D721Med (cell line): ENCODE measurements around the gene AUTS2.

ENCODE experiments used
- DNase-seq: peaks from one replicate; pipeline ENCODE4 v3.0.0; 2011; ENCODE audit warnings: low spot score; ENCODE audit not compliant: insufficient read length
- FAIRE-seq: peaks from 2 replicates; lab custom pipeline; 2011; peaks lifted over from hg19 to GRCh38; lab: Jason Lieb, UNC
- TF ChIP-seq, protein P1 (sequence below): IDR thresholded peaks from 2 replicates; pipeline ENCODE4 v1.5.1; 2012; ENCODE audit warnings: mild to moderate bottlenecking, control low read depth; ENCODE audit not compliant: insufficient read depth; ENCODE audit errors: missing control alignments

The AUTS2 gene

DNA sequence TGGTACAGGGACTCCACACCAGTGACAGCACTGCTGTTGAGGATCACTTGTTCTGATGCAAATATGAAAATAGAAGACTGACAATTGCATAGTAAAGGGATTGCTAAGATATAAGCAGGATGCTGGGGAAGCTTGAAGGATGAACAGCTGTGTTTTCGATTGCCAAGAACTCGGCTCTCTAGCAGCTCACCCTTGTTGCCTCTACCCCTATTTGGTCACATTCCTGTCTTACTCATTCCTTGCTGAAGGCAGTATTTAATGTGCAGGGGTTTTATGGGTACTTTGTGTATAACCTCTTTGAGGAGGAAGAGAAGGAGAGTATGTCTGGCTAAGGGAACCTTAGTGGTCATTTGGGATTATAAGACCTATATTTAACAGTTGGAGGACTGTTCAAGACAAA, 218.8 kb downstream of the AUTS2 start:
- FAIRE-seq, result no peak
- TF ChIP-seq, protein P1, sequence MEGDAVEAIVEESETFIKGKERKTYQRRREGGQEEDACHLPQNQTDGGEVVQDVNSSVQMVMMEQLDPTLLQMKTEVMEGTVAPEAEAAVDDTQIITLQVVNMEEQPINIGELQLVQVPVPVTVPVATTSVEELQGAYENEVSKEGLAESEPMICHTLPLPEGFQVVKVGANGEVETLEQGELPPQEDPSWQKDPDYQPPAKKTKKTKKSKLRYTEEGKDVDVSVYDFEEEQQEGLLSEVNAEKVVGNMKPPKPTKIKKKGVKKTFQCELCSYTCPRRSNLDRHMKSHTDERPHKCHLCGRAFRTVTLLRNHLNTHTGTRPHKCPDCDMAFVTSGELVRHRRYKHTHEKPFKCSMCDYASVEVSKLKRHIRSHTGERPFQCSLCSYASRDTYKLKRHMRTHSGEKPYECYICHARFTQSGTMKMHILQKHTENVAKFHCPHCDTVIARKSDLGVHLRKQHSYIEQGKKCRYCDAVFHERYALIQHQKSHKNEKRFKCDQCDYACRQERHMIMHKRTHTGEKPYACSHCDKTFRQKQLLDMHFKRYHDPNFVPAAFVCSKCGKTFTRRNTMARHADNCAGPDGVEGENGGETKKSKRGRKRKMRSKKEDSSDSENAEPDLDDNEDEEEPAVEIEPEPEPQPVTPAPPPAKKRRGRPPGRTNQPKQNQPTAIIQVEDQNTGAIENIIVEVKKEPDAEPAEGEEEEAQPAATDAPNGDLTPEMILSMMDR, result no peak
- no peak for DNase-seq

DNA sequence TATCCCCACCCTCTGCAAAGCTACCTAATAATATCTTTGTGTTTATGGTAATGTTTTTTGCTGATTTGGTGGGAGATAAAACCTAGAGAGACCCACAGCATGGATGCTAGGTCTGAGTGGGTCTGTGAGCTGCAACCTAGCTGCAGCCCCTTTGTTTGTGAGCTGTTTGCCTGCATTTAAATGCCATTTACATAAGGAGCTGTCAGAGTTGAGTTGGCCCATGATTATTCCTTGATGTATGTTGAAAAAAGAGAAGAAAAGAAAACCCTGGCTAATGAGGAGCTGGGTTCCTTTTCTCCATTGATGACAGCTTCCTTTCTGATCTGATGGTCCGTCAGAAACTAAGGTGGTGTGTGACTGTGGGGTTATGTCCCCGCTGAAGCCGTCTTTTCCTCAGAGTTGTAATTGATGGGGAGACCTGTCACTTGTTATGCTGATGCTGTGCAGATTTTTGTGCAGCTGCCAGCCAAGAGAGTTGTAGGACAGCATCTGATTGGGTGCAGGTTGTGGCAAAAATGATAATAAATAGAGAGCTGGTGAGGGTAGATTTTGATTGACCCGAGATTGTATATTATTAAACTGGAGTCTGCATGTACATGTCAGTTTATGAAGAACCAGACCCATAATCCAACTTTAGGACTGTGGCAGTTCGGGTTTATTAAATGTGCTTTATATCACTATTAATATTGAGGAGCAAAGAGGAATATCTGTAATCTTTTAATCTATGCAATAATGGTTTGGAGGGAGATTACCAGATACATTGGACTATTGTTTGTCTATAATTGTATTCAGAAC, 219.8 kb downstream of the AUTS2 start:
- DNase-seq (no peak), FAIRE-seq (no peak)
- TF ChIP-seq, protein P1, result no peak

DNA sequence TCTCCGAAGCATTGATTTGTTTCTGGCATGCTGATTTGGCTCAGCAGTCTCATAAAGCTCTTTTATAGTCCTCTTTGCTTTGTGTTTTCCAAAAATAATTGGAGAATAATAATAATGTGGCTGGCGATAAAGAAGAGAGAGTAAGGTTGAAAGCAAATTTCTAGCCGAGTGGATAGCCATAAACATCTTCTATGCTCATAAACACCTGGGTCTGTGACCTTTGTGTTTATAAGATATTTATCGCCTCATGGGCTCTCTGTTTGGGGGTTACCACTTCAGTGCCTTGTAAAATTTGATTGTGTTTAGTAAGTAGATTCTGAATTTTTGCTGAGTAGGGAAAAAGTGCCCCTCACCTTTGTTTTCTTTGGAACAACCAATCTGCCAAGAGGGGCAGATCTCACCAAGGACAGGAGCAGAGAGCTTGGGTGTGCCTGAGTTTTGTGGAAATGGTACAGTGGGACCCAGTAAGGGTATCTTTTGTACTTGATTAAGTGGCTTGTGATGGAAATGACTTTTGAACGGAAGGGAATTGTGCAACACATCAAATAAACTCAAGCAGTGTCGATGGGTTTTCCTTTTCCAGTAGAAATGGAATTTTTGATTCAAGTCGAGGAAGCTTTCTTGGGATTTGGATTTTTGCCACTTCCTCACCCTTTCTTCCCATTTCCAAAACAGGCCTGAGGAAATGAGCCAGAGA, 220.5 kb downstream of the AUTS2 start:
- FAIRE-seq (no peak), DNase-seq (no peak)
- TF ChIP-seq, protein P1, result no peak

DNA sequence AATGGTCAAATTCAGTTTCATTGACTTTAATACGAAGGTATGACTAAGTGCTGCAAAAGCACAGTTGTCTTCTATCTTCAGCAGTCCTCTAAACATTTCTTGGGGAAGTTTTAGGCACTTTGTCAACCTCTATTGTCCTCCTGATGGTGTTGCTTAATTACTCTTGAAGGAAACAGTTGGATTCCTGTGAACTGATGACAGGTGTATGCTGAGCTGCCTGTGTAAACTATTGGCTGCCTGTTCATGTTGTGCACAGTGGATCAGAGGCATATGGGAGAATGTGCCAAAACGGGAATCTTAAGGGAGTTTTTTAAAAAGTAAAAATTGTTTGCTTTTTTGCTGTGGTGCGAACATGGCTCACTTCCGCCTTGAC, 221.0 kb downstream of the AUTS2 start:
- TF ChIP-seq, protein P1, result no peak
- FAIRE-seq (no peak), DNase-seq (no peak)

DNA sequence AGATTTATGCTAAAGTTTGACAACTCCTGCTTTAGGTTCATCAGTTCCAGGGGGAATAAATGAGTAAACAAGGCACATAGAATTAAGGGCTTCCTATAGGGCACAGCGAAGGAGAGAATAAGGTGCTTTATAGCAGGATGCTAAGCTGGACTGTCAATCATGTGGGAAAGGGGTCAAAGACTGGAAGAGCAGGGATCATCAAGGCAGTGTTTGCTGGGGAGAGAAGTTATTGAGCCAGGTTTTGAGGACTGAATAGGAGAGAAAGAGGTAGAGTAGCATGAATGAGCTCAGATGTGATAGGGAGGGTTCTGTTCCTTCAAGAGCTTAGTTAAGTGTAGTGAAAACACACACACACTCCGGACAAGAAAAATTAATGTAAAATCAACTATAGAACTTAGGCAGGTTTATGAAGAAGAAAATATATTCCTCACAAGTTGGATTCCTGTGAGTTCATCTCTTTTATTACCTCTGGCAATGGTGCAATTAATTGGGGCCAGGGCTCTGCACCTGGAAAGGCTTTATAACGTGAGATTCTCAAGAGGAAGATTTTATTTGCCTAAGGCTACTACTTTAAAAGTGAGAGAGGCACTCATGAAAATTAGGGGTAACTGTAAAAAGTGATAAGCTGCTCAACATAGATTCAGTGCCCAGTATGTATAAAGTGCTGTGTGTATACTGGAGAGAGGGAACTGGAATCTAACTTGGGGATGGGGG, 222.4 kb downstream of the AUTS2 start:
- TF ChIP-seq, protein P1, result no peak
- DNase-seq (no peak), FAIRE-seq (no peak)

DNA sequence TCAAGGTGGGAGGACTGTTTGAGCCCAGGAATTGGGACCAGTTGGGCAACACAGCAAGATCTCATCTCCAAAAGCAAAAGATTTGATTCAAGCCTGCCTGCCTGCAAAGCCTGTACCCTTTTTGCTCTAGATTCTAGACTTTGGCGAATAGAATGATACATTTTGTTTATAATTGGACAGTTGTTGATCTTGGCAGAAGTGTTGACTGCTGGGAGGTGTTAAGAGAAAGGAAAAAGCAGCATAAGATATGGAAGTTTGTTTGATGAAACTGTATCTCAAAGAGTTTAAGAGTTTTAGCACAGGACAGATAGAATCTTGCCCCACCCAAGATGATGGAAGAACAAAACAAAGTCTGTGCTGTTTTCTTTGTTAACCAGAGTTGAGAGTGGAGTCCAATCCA, 224.1 kb downstream of the AUTS2 start:
- DNase-seq (no peak), FAIRE-seq (no peak)
- TF ChIP-seq, protein P1, result no peak
